ENCODE data around the gene TIMM44. TPM values are rescaled to one million over a fixed set of nuclear protein-coding genes. Genes with fewer than 3 reads are reported as not detected.

The TIMM44 gene
- polyA plus RNA-seq, 3 donors, result 9.5 to 33.2 (median 10.4) TPM

- peaks cover 13% of the 10 kb centered on the region for H3K4me1 Mint-ChIP-seq
- no peak overlapping the region for H3K27ac Mint-ChIP-seq
- no peak overlapping the region for H3K4me2 ChIP-seq (replicated peaks; ENCODE audit: extremely low read depth, low read length, poor library complexity, severe bottlenecking)
- H3K27me3 ChIP-seq (ENCODE audit: control insufficient read depth in 2 of 2, insufficient read depth in 2 of 2, low read length in 2 of 2), result no peaks in the 10 kb centered on the region
- H4K20me1 ChIP-seq (ENCODE audit: insufficient read depth, low read length), result peaks cover 83% of the 10 kb centered on the region
- 91% methylated on average over 14 of the region's 14 CpGs for WGBS (ENCODE audit: insufficient coverage)
- H3K4me1 ChIP-seq (ENCODE audit: control insufficient read depth in 1 of 2, insufficient read depth in 2 of 2, low read length in 2 of 2), result peaks cover 11 to 17% of the 10 kb centered on the region in 2 donors
- peaks cover 37 to 63% of the 10 kb centered on the region in 2 donors for H3K36me3 Mint-ChIP-seq
- no peak overlapping the region for H3K4me3 ChIP-seq (replicated peaks in 1 of 3; ENCODE audit: low read depth in 2 of 3, low read length in 3 of 3)
- peaks cover 46 to 55% of the 10 kb centered on the region in 2 donors for H3K36me3 ChIP-seq (replicated peaks in 1 of 2; ENCODE audit: control insufficient read depth in 1 of 2, insufficient read depth in 2 of 2, low read length in 2 of 2)
- peaks cover 2 to 4% (median 3%) of the 10 kb centered on the region in 3 donors for H3K27me3 Mint-ChIP-seq (ENCODE audit: low read depth in 3 of 3)
- no peak for TF ChIP-seq CTCF (IDR thresholded peaks at IDR 0.05)
- H3K4me3 Mint-ChIP-seq, result no peak overlapping the region
- H3K79me2 ChIP-seq (ENCODE audit: insufficient read depth, low read length), result peaks cover 39% of the 10 kb centered on the region
- H2AFZ ChIP-seq (ENCODE audit: insufficient read depth, low read depth, low read length, poor library complexity, severe bottlenecking), result no peak overlapping the region
- H3K9me3 Mint-ChIP-seq, result no peaks in the 10 kb centered on the region
- intact Hi-C loops (cut with micrococcal nuclease), result loop anchor here in 1 of 2 donors (10.0 kb wide), 1 partner anchor 273 kb away; the partner anchor contains the start of genes PCP2 and STXBP2
- H3K9me3 ChIP-seq (replicated peaks in 1 of 2; ENCODE audit: control insufficient read depth in 1 of 2, insufficient read depth in 1 of 2, low read length in 2 of 2), result no peaks in the 10 kb centered on the region
- no peak for DNase-seq
- H3K9ac ChIP-seq (ENCODE audit: insufficient read depth, low read length, poor library complexity, severe bottlenecking), result no peak overlapping the region
- H3K27ac ChIP-seq (ENCODE audit: low read depth in 1 of 2, low read length in 2 of 2), result no peak overlapping the region
Measured at GRCh38 chr19:7908078-7908699, 35.3 kb downstream of the TIMM44 start.

- intact Hi-C loops (cut with micrococcal nuclease), result loop anchor here in 1 of 2 donors (10.0 kb wide), 1 partner anchor 273 kb away; the partner anchor contains the start of genes PCP2 and STXBP2
- peaks cover 31 to 57% of the 10 kb centered on the region in 2 donors for H3K36me3 Mint-ChIP-seq
- WGBS (ENCODE audit: insufficient coverage), result 97% methylated on average over 8 of the region's 11 CpGs
Measured at GRCh38 chr19:7907544-7907943, 35.9 kb downstream of the TIMM44 start.

More at GRCh38 chr19:7907544-7907943, 35.9 kb downstream of the TIMM44 start:
- peaks cover 0 to 2% (median 0%) of the 10 kb centered on the region in 7 donors for H3K9me3 Mint-ChIP-seq
- peaks cover 2 to 3% (median 2%) of the 10 kb centered on the region in 3 donors for H3K27me3 Mint-ChIP-seq (ENCODE audit: low read depth in 3 of 3)
- Histone ChIP-seq H3K4me3 (replicated peaks in 1 of 3; ENCODE audit: low read depth in 2 of 3, low read length in 3 of 3) (no peak overlapping the region), H3K9ac (ENCODE audit: insufficient read depth, low read length, poor library complexity, severe bottlenecking) (no peak overlapping the region), H4K20me1 (ENCODE audit: insufficient read depth, low read length) (peaks cover 77% of the 10 kb centered on the region), H3K36me3 (replicated peaks in 1 of 2; ENCODE audit: control insufficient read depth in 1 of 2, insufficient read depth in 2 of 2, low read length in 2 of 2) (peaks cover 40 to 49% of the 10 kb centered on the region in 2 donors), H3K79me2 (ENCODE audit: insufficient read depth, low read length) (peaks cover 39% of the 10 kb centered on the region), H2AFZ (ENCODE audit: insufficient read depth, low read depth, low read length, poor library complexity, severe bottlenecking) (no peak overlapping the region), H3K27me3 (ENCODE audit: control insufficient read depth in 2 of 2, insufficient read depth in 2 of 2, low read length in 2 of 2) (no peaks in the 10 kb centered on the region), H3K4me2 (replicated peaks; ENCODE audit: extremely low read depth, low read length, poor library complexity, severe bottlenecking) (no peak overlapping the region), H3K27ac (ENCODE audit: low read depth in 1 of 2, low read length in 2 of 2) (no peak overlapping the region), H3K4me1 (ENCODE audit: control insufficient read depth in 1 of 2, insufficient read depth in 2 of 2, low read length in 2 of 2) (peaks cover 18 to 23% of the 10 kb centered on the region in 2 donors), H3K9me3 (replicated peaks in 1 of 2; ENCODE audit: control insufficient read depth in 1 of 2, insufficient read depth in 1 of 2, low read length in 2 of 2) (no peaks in the 10 kb centered on the region)
- DNase-seq, result no peak
- H3K4me3 Mint-ChIP-seq, result no peak overlapping the region
- no peak overlapping the region for H3K27ac Mint-ChIP-seq
- peaks cover 19% of the 10 kb centered on the region for H3K4me1 Mint-ChIP-seq
- TF ChIP-seq CTCF (IDR thresholded peaks at IDR 0.05), result no peak

All from CD14-positive monocyte (primary cell).